Adrenal gland (tissue), 5 donors: Measurements from ENCODE around the gene VPS25.

Source experiments
- CTCF ChIP-seq, 6 experiments: fragments of 450-650 bp in 4 of 6; fragments of 200-600 bp in 2 of 6; sonication (generic) in 1 of 6; IDR thresholded peaks; 1 replicate in 5 of 6; 2 replicates in 1 of 6; pipeline versions ENCODE4 v1.5.1 to v1.8.0; 2016 to 2021; ENCODE audit warnings: antibody characterized with exemption in 6 of 6, mild to moderate bottlenecking in 2 of 6, moderate library complexity in 1 of 6
- POLR2A ChIP-seq, 2 donors: fragments of 450-650 bp; IDR thresholded peaks; one replicate each; pipeline ENCODE4 v1.6.1; 2017; ENCODE audit warnings: antibody characterized with exemption in 2 of 2, mild to moderate bottlenecking in 2 of 2, moderate library complexity in 1 of 2
- donor health status: DM: no; HTN: no; CAD: no.

- no peak for TF ChIP-seq CTCF (IDR thresholded peaks at IDR 0.05)
- TF ChIP-seq POLR2A (IDR thresholded peaks at IDR 0.05) = no peak
These were observed 7.1 kb upstream of the VPS25 start for GRCh38 chr17:42766124-42766523.
